Panc1 (cell line): ENCODE measurements around the gene PDS5A. TPM values are rescaled to one million over a fixed set of nuclear protein-coding genes. Genes with fewer than 3 reads are reported as not detected.

Source experiments
- ATAC-seq: fragments of 200-7000 bp; cut with Tn5 transposase; 2 replicates; pipeline ENCODE4 v1.9.1; 2020; ENCODE audit warnings: mild to moderate bottlenecking, moderate library complexity
- BruUV-seq: library from RNA; stranded (reverse); fragments of 400-500 nt; replicated peaks from 2 replicates; lab custom pipeline; 2021; lab: Mats Ljungman, UMichigan
- CTCF ChIA-PET: fragments of 300-600 bp; sonication (Branson Sonifier 250); formaldehyde crosslinking; loops from one replicate; lab custom pipeline; 2022; ENCODE audit warnings: antibody characterized with exemption; lab: Charles Lee
- POLR2A ChIA-PET: fragments of 300-600 bp; sonication (Branson Sonifier 250); formaldehyde crosslinking; loops from one replicate; lab custom pipeline; 2022; ENCODE audit warnings: antibody characterized with exemption; lab: Charles Lee
- DNase-seq: peaks from one replicate; pipeline ENCODE4 v3.0.0-alpha.2; 2010; ENCODE audit warnings: low read depth, low spot score
- H3K27ac ChIP-seq: 2 replicates; pipeline ENCODE4 v1.5.1; 2011; ENCODE audit warnings: mild to moderate bottlenecking, low read length, inconsistent platforms
- H3K27me3 ChIP-seq: fragments of 200-500 bp; sonication (Bioruptor generic); 2 replicates; pipeline ENCODE4 v1.6.0; 2014; ENCODE audit warnings: low read length, inconsistent platforms; ENCODE audit not compliant: control insufficient read depth, insufficient read depth
- H3K36me3 ChIP-seq: fragments of 200-500 bp; sonication (Bioruptor generic); 2 replicates; pipeline ENCODE4 v1.5.1; 2014; ENCODE audit warnings: inconsistent platforms, mild to moderate bottlenecking, low read length, moderate library complexity; ENCODE audit not compliant: control insufficient read depth, insufficient read depth
- H3K4me1 ChIP-seq: 2 replicates; pipeline ENCODE4 v1.5.1; 2011; ENCODE audit warnings: inconsistent platforms, mild to moderate bottlenecking, low read length, moderate library complexity; ENCODE audit not compliant: control insufficient read depth, insufficient read depth
- H3K4me3 ChIP-seq, 2 experiments: 2 replicates each; pipeline ENCODE4 v1.5.1; 2011 to 2012; ENCODE audit warnings: low read depth in 2 of 2, low read length in 2 of 2, mild to moderate bottlenecking in 2 of 2, inconsistent platforms in 1 of 2, moderate library complexity in 1 of 2
- H3K9me3 ChIP-seq: fragments of 200-500 bp; sonication (Bioruptor generic); 2 replicates; pipeline ENCODE4 v1.5.1; 2014; ENCODE audit warnings: low read depth, mild to moderate bottlenecking, inconsistent platforms, low read length, moderate library complexity; ENCODE audit not compliant: control insufficient read depth, insufficient read depth
- CTCF ChIP-seq: fragments of 450-650 bp; IDR thresholded peaks from 2 replicates; pipeline ENCODE4 v1.5.1; 2017; ENCODE audit warnings: mild to moderate bottlenecking
- POLR2AphosphoS5 ChIP-seq: IDR thresholded peaks from 2 replicates; pipeline ENCODE4 v1.6.1; 2012; ENCODE audit warnings: mild to moderate bottlenecking, low read depth, low read length, moderate library complexity
- REST ChIP-seq, 2 experiments: IDR thresholded peaks; 2 replicates each; pipeline ENCODE4 v1.6.1; 2011 to 2012; ENCODE audit warnings: low read depth in 2 of 2, control low read depth in 1 of 2, low read length in 1 of 2, mild to moderate bottlenecking in 1 of 2, moderate library complexity in 1 of 2; ENCODE audit not compliant: insufficient read depth in 1 of 2
- SIN3A ChIP-seq: IDR thresholded peaks from 2 replicates; pipeline ENCODE4 v1.6.1; 2012; ENCODE audit warnings: low read depth, mild to moderate bottlenecking, low read length, moderate library complexity, borderline replicate concordance; ENCODE audit not compliant: insufficient read depth
- TCF7L2 ChIP-seq: IDR thresholded peaks from 2 replicates; pipeline ENCODE4 v1.6.1; 2011; ENCODE audit warnings: mild to moderate bottlenecking, low read depth, low read length, inconsistent platforms
- in situ Hi-C: cut with HindIII; loops from 2 replicates; pipeline ENCODE4 v1.10.0; 2016; ENCODE audit warnings: low sequenced_read_pairs, low pct_unique_long_range_greater_than_20kb
- intact Hi-C: fragments of 100-400 bp; cut with micrococcal nuclease; formaldehyde crosslinking; loops from one replicate; pipeline ENCODE4 v1.10.0; 2022; ENCODE audit not compliant: unreplicated experiment
- total RNA-seq: library from RNA; stranded (reverse); gene quantifications from one replicate; pipeline ENCODE4 v1.2.1, GENCODE V29; 2021; ENCODE audit not compliant: unreplicated experiment

The PDS5A gene
- total RNA-seq, 1 experiment from 2014 or later = 69.2 TPM

DNA sequence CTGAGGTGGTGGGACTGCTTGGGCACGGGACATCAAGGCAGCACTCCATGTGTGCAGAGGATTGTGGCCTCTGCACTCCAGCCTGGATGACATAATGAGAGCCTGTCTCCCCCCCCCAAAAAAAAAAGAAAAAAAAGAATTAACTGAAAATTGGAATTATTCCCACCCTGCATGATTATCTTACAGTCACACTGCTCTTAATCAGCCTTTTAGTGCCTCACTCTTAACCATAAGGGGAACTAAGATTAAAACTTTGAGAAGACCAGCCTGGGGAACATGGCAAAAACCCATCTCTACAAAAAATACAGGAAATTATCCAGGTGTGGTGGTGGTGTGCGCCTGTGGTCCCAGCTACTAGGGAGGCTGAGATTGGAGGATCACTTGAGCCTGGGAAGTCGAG is 185.2 kb downstream of the PDS5A start:
- DNase-seq = no peak
- H3K27ac ChIP-seq = no peak overlapping the region
- H3K36me3 ChIP-seq = no peaks in the 10 kb centered on the region
- ChIA-PET POLR2A (no interaction called here), CTCF (no interaction called here)
- no peak overlapping the region for H3K4me3 ChIP-seq
- no TSS peak for BruUV-seq
- in situ Hi-C loops (no loop called here), intact Hi-C loops (no loop called here)
- H3K9me3 ChIP-seq = no peaks in the 10 kb centered on the region
- H3K4me1 ChIP-seq = no peaks in the 10 kb centered on the region
- H3K27me3 ChIP-seq = no peaks in the 10 kb centered on the region
- ATAC-seq = no peak
- no peak for TF ChIP-seq REST (IDR thresholded peaks at IDR 0.05; ENCODE audit: insufficient read depth in 1 of 2, low read depth in 2 of 2, low read length in 1 of 2)
- TF ChIP-seq SIN3A = no peak
- TF ChIP-seq CTCF = no peak
- no peak for TF ChIP-seq TCF7L2
- no peak for TF ChIP-seq POLR2AphosphoS5

DNA sequence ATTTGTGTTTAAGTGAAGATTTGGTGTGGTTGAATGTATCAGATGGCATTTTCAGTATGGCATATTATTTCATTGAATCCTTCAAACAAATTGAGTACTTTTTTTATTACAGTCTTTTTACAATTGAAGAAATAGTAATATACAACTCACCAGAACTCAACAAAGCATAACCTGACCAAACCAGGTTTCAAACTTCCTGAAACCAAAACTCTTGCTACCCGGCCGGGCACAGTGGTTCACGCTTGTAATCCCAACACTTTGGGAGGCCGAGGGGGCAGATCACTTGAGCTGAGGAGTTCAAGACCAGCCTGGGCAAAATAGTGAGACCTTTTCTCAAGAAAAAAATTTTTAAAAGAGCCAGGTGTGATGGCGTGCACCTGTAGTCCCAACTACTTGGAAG is 185.6 kb downstream of the PDS5A start:
- BruUV-seq = no TSS peak
- in situ Hi-C loops = no loop called here

More for the DNA sequence above, 185.6 kb downstream of the PDS5A start:
- ChIA-PET CTCF (no interaction called here), POLR2A (no interaction called here)
- ATAC-seq (no peak), DNase-seq (no peak)
- TF ChIP-seq POLR2AphosphoS5 = no peak
- no peak for TF ChIP-seq TCF7L2
- TF ChIP-seq REST (IDR thresholded peaks at IDR 0.05; ENCODE audit: insufficient read depth in 1 of 2, low read depth in 2 of 2, low read length in 1 of 2) = no peak
- no peak for TF ChIP-seq CTCF
- TF ChIP-seq SIN3A = no peak
- Histone ChIP-seq H3K9me3 (no peaks in the 10 kb centered on the region), H3K4me1 (no peaks in the 10 kb centered on the region), H3K36me3 (no peaks in the 10 kb centered on the region), H3K27me3 (no peaks in the 10 kb centered on the region), H3K4me3 (no peak overlapping the region), H3K27ac (no peak overlapping the region)
- intact Hi-C loops = no loop called here
